GM19438 (cell line): ENCODE measurements around the gene PTPN20.

ENCODE experiments used
- ATAC-seq: cut with Tn5 transposase; IDR thresholded peaks from one replicate; pipeline ENCODE4 v1.9.1; 2021; ENCODE audit warnings: low read depth; ENCODE audit not compliant: unreplicated experiment

Gene PTPN20

DNA sequence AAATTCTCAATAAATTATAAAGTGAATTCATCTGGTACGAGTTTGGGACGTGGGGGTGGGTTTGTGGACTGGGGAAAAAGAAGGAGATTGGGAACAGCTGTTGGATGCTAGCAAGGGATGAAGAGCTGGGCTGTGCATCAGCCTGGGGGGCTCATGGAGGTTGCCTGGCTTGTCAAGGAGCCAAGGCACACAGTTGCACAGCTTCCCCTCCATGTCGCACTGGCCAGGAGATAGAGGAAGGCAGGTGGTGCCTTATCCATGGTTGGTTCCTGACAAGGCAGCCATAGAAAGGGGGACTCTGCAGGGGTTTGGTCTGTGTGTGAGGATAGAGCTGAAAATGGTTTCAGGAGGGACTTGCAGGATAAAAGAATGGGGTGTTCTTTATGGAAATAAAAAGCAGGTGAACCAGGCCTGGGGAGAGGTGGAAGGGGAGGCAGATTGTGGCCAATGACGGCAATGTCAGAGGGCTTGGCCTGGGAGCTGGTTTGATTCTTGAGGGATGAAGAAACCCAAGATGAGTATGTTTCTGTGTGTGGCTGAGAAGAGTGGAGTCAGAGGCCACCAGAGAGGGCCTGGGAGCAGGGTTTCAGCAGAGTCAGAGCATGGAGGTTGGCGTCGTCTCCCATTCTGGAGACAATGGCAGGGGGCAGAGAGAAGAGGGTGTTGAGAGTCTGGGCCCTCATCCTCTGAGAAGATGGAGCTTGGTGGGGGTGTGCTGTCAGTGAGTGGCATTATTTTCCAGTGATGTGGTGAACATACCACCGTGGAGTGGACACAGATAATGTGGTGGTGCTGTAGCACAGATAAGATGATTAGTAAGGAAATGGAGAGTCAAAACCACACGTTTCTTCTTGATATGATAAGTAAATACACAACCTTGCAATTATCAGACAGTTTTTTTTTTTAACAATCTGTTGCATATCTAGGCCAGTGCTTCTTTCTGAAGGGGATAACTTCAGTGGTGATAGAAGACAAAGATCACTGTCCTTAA lies 108.2 kb downstream of the PTPN20 start:
- ATAC-seq = no peak

DNA sequence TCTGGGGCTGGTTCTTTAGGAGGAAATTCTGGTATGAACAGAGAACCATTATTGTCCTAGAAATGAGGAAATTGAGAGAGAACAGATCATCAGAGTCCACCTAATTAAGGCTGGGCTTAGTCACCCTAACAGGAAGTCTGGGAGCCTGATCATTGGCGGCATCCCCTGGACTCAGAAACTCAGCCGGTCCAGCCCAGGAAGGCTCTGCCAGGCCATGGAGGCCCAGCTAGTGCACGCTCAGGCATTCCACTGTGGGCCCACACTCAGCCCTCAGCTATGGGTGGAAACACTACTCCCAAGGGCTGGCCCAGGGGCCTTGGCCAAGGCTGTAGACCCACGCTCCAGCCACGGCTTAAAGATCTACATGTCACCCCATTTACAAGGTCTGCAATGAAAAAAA lies 109.2 kb downstream of the PTPN20 start:
- no peak for ATAC-seq

DNA sequence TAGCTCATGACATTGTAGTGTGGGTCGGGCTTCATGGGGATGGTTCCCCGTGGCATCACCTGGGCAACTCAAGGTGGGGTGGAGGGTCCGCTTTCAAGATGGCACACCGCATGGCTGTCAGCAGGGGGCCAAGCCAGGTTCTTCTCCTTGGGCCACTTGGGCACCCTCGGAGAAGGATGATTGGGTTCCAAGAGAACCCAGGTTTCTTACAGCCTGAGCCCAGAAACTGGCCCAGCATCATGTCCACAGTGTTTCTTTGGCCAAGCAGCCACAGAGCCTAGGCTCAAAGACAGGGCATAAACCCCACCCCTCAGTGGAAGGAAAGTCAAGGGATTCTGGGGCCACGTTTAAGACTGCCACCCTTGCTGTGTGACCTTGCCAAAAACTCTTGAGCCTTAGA lies 110.6 kb downstream of the PTPN20 start:
- no peak for ATAC-seq

DNA sequence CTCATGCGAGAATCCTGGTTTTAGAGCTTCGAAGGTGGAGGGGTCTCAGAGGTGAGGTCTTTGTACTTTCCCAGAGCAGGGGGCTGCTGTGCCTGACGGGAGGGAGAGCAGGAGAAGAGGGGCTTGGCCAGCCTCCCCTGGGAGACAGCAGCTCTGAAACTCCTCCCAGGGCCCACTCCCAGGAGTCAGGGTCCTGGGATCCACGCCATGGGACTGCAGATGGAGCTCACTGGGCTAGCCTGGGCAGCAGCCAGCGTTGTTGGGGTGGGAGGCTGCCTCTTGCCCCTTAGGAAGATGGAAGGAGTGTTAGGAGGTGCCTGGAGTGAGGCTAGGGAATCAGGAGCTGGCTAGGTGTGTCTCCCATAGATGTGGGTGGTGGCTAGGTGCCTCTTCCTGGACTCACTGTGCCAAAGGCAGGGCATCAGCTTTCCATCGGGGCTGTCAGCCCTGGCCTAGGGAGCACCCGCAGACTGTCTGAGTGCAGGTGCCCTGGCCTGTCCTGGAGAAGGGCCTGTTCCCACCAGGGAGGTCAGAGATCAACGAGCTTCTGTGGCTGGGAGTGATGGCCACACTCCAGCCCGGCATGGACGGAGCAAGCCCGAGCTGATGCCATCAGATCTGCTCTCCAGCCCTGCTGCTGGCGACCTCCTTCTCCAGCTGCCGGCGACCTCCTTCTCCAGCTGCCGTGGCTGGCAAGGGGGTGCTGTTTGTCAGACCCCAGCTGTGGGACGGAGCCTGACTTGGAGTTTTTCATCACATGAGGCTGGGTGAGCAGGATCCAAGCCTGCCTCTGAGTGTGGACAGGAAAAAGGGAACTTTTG lies 111.3 kb downstream of the PTPN20 start:
- no peak for ATAC-seq

DNA sequence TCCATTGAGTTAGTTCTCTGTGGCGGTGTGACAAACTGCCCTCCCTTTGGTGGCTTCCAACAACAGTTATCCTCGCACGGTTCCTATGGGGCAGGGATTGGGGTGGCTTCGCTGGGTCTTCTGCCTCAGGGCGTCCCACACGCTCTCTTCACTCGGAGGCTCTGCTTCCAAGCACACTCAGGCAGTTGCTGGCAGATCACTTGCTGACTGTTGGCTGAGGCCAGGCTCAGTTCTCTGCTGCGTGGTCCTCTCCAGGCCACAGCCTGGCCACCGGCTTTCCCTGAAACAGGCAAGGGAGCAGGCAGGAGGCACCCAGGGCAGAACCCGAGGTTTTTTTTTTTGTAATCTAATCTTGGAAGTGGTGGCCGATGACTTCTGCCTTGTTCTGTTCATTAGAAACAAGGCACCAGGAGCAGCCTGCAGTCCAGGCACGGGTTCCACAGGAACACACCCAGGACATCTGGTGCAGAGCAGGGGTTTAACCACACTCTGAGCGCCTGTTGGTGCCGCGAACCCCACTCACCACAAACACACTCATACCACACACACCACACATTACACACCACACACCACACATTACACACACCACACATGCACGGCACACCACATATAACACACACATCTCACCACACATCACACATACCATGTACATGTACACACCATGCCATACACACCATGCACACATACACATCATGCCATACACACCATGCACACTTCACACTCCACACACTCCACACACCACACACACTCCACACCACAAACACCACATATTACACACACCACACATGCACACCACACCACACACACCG lies 112.2 kb downstream of the PTPN20 start:
- ATAC-seq = no peak

DNA sequence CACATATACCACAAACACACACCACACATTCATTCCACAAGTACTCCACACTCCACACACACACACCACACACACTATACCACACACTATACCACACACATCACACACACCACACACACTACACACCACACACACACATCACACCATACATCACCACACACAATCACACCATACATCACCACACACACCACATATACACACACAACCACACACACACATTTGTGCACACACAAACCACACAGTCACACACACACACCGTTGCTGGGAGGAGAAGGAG lies 112.8 kb downstream of the PTPN20 start:
- ATAC-seq = no peak

DNA sequence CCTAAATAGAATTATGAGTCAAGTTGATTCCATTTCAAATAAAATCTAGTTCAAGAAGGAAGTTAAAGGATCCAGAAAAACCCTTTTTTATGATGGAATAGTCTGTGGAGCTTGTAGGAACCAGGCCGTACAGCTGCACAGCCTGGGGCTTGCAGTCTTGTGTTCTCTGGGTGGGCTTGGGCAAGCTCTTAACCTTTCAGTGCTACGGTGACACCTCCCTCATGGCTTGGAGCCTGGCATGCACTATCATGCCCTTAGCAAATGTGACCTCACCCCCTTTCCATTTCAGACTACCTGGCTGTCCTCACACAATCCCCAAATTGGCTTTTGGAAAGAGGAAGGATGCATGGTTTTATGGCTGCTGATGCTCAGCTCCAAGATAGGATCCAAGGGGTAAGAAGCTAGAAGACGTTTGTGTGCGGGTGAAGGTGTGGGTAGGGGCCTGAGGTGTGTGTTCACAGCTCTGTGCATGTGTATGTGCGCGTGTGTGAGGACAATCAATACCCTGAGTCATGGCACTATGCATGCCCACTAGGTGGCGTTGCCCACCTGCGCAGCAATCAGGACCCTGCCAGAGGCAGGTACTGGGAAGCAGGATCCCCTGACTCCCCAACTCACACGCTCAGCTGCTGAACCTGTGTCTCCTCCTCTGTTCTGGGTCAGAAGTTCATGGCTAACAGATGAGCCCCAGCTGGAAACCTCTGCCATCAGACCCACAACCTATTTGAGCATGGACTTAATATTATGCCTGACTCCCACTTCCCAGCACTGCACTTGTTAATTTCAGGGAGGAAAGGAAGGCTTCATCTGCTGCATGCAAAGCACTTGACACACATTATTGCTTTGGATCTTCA lies 113.4 kb downstream of the PTPN20 start:
- ATAC-seq = no peak

DNA sequence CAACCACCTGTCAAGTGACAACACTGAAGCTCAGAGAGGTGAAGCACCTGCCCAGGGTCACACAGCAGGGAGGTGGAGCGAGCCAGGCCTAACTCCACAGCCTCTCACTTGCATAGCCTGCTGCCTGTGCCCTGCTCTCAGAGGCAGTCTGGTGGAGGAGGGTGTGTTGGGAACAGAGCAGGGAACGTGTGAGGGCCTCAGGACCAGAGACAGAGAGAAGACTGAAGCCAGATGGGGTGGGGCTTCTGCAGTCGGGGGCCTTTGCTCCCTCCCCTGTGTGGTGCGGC lies 114.0 kb downstream of the PTPN20 start:
- no peak for ATAC-seq

DNA sequence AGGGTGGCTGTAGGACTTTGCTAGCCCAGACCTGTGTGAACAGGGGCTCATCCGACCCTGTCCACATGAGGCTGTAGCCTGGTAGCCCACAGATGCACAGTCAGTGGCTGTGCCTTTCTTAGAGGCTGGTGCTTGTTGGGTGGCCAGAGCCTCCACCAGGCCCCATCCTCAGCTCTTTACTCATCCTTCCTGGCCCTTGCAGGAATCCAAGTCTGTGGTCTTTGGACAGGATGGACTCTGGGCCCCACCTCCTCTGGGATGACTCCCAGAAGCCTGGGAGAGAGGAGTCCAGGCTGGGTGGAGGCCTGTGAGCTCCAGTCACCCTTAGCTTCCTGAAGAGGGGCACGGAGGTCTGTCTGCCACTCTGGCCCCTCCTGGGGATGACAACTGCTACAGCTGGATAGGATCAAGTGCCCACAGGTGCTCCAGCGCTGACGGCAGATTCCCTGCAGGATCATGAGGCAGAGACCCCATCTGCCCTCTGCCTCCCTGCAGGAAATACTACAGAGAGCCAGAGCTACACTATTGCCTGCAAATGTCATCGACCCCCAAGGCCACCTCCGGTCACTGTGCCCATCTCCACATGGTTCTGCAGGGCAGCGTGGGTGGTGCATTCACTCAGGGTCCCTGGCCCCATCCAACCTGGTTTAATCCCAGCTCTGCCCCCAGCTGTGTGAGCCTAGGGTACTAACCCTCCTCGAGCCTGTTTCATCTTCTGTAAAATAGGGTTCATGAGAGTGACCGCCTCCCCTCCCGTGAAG lies 114.5 kb downstream of the PTPN20 start:
- no peak for ATAC-seq

DNA sequence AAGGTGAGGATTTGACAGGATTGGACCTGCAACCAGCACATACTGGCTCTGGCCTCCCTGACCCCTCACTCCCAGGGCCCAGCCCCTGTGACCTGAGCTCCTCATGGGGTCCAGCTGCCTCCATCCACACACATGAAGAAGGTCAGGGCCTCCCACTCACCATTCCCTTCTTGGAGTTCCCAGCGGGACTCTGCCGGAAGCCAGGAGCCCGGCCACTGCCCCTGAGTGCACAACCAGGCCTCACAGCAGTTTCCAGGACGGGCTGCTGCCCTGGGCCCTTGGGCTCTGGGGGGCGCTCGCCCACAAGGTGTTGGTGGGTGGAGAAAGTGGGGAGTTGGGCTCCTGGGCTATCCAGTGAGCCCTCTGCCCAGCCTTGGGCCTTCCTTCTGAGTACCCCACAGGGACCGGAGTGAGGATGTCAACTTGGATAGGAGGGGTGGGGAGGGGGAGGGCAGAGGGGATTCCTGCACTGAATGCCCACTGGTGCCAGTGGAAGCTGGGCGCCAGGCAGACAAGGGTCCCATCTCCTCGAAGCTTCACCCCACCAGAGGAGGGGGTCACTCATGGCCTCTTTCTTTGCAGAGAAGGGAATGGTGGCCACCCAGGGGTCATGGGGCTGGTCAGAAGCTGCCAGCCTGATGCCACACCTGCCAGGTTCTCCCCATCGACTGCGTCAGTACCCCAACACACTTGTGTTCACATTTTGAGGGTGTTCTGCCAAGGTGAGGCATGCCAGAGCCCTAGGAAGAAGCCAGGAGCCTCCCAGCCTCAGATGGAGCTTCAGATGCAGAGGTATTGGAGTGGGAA lies 115.3 kb downstream of the PTPN20 start:
- ATAC-seq = no peak

DNA sequence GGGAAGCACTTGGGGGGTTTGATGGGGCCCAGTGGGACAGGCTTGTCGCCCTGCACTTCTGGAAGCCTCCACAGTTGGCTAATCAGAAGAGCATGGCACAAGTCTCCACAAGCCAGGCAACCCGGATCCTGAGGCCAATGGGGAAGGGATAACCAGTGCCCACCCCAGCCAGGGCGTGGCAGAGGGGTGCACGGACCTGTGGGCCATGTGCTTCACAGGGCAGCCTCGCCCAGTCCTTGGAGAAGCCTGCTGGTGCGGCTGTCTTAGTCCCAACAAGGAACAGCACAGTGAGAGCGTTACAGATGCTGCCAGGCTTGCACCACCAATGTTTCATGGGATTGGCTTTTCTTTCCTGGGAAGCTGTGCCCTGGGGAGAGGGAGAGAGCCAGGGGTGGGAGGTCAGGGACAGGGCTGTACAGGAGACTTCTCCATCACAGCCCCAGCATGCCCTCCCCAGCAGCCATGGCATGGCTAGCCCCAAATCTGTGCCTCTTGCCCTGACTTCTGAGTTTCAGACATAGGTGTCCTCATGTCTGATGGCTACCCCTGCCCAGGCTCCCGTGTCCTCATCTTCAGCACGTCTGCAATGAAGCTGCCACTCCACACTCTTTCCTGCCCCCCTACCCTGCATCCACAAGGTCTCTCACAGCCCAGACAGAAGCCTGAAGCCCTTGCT lies 116.0 kb downstream of the PTPN20 start:
- no peak for ATAC-seq

DNA sequence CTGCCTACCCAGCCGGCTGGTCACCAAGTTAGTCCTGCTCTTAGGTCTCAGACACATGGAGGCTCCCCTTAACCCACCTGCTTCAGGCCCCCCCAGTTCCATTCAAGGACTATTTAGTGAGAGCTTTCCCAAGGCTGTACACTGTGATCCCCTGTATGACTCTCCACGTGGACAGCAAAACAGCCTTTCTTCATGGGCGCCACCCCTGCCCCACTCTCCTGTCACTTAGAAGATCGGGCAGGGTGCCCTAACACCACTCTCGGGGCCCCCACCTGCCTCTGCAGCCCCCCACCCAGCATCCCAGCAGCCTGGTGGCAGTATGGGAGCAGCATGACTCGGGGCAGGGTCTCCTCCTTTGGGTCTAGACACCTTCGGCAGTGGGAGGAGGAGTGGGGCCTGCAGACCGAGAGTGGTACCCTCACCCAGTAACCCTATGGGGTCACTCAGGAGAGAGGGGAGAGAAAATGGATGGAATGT lies 116.6 kb downstream of the PTPN20 start:
- no peak for ATAC-seq

DNA sequence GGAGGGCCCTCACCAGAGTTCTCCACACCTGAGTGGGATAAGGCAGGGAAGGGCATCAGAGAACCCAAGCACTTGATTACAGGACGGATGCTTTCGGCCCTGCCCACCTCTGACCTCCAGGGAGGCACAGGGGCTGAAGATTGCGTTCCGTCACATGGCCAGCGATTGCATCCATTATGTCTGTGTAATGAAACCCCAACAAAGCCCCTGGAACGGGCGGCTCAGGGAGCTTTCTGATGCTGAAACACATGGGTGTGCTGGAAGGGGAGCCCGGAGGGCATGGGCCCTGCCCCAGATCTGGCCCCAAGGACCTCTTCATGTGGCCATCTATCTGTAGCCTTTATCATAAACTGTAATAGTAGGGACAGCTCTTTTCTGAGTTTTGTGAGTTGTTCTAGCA lies 117.2 kb downstream of the PTPN20 start:
- no peak for ATAC-seq

DNA sequence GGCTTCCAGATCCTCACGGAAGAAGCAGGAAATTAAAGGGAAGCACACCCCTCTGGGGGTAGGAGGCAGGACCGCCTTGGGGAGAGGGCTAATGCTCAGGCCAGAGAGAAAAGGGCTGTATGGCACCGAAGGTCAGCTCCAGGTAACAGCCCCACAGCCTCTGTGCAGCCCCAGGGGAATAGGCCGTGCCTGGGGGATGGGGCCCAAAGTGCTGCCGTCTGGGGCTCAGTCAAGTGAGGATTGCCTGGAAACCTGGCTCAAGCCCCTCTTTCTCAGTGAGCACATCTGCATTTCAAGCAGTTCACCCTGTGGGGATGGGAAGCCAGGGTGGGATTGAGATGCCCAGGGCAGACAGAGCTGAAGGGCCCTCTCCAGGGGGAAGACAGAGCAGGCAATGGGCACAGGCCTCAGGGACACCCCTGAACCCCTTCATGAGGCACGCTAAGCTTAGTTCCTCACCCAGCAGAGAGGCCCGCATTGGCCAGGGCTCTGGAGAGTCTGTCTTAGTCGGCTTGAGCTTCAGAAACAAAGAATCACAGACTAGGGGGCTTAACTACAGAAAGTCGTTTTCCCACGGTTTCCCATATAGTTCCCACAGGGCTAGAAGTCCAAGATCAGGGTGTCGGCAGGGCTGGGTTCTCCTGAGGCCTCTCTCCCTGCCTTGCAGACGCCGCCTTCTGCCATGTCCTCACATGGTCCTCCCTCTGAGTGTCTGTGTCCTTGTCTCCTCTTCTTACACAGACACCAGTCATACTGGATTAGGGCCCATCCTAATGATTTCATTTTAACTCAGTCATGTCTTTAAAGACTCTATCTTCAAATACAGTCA lies 118.2 kb downstream of the PTPN20 start:
- no peak for ATAC-seq

DNA sequence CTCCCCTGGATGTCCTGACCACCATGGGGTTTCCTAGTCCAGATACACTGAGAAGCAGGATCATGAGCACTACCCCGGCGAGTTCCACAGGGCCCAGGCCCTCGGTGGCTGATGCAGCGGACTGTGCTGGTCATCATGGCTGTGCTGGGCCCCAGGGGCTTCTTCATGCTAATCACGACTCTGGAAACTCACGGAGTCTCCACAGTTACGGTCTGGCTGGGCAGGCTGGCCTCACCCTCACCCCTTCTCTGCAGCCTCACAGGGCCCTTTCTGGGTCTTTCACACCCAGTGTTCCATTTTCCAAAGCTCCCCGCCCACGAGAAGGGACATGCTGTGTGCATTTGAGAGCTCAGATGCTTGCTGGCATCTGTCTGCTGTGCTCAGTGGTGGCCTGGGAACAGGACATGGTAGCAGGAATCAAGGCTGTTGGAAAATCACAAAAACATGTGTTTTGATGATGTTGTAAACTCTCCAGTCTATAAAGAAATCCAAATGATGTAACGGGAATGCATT lies 119.0 kb downstream of the PTPN20 start:
- no peak for ATAC-seq

DNA sequence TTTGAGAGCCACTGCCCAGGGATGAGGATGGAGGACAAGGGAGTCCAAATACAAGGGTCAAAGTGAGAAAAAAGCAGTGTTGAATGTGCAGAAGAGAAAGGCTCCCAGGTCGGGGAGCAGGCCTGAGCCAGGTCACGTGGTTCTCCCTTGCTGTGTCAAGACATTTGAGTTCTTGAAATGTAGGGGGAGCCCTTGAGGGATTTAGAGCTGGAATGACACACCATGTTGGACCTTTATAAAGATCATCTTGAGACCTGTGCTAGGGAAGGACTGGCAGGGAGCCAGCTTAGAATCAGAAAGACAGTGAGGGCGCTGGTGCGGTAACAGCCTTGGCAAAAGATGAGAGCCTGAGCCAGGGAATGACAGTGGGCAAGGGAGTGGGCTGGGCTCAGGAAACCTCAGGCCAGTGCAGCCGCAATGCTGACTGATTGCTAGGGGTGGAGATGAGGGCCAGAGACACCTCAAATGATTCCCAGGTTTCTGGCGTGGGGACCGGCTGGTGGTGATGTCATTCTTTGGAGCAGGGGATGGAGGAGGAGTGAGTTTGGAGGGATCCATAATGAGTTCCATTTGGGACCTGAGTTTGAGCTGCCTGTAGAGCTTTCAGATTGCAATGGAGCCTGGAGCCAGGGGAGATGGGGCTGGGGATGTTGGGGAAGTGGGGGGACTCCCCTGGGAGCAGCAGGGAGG lies 120.1 kb downstream of the PTPN20 start:
- ATAC-seq = no peak
